Activated CD4-positive, alpha-beta T cell treated with anti-CD3 and anti-CD28 coated beads, Interleukin-10, Interleukin-2, amounts not matched to agents 100 ng/mL and 50 ng/mL, durations not matched to agents 16 hours and 8 hours (primary cell): ENCODE data around the gene DCP1A.
A peak's percentile ranks its signal among the peaks of the same experiment; 100 is the strongest.
"Not testable (repeated sequence)": the region's sequence is repeated elsewhere in the genome, so short reads cannot be mapped to it uniquely, and the experiment has no call there.

Experiments used
- DNase-seq: peaks from one replicate; pipeline ENCODE4 v3.0.0-alpha.2; 2020

The DCP1A gene

GRCh38 chr3:53347261-53348064 lies at the start of gene DCP1A:
TSS of gene DCP1A (minus strand) at chr3:53347543. CDS start at chr3:53347517, 26 bp downstream.
- DNase-seq, result peak; percentile 97

DNA sequence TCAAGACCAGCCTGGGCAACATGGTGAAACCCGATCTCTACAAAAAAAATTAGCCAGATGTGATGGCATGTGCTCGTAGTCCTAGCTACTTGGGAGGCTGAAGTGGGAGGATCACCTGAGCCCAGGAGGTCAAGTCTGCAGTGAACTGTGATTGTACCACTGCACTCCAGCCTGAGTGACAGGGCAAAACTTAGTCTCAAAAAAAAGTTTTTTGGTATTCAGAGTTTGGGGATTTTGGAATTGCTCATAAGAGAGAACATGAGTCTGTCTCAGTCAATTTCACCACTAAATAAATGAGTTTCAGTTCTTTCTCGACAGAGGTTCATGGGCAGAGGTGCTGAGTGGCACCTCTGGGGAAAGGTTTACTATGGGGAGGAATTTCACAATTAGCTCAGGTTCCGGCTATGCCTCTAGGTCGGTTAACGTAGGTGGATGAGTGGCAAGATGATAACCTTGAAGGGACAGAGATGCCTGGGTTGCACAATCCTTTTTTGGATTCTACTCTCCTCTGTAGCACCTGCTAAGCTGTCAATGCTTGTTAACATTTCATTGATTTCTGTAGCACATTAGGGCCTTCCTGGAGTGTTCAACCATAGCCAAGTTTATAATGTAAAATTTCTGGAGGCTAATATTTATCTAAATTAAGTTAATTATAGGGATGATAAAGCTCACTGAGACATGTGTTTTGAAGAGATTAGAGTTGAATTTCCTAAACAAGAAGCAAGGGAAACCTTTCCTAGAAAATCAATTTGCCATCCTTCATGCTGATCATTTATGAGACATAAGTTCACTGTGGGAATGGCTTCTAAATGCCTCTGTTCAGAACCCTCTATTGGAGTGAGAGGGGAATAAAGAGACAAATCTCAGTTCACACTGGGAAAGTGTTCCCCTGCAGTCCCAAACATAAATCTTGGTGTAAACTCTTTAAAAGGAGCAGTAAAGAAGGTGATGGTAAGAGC lies 37.4 kb upstream of the DCP1A start:
- no peak for DNase-seq

- DNase-seq, result no peak
Measured at GRCh38 chr3:53382106-53382505, 34.8 kb upstream of the DCP1A start.

- DNase-seq, result no peak
Measured at GRCh38 chr3:53380306-53380705, 33.0 kb upstream of the DCP1A start.

DNA sequence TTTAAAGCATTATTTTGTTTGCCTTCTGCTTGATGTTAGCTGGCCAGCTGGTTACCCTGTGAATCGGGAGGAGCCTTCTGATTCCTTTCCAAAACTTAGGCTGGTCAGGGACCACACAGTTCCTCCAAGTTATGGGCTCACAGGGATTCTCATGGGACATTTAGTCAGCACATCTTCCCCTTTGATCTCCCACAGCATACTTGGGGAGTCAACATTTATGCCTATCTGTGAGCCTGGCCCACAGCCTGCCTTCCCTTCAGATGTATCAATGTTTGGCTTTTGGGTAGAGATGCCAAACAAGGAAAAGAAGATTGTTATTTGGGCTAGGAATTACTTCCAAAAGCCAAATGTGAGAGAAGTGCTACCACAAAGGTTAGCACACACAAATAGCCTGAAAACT lies 32.6 kb upstream of the DCP1A start:
- DNase-seq, result no peak

- no peak for DNase-seq
Measured at GRCh38 chr3:53377794-53378193, 30.5 kb upstream of the DCP1A start.

GRCh38 chr3:53376679-53377078 lies 29.3 kb upstream of the DCP1A start:
- no peak for DNase-seq

DNA sequence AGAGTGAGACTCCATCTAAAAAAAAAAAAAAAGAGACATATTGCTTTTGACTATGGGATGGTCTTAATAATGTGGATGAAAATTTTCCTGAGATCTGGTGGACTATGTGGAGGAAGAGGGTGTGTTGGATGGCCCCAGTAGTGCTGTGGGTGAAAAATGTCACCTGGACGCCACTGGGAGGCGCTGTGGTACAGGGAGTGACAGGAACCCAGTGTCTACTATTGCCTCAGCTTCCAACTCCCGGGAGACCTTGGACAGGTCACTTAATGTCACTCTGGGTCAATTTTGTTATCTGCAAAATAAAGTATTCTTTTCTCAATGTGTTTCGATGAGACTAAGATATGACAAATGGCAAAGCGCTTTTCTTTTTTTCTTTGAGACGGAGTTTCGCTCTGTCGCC lies 27.7 kb upstream of the DCP1A start:
- DNase-seq, result peak; percentile 75

- DNase-seq, result not testable (repeated sequence)
Measured at GRCh38 chr3:53370719-53371118, 23.4 kb upstream of the DCP1A start.

DNA sequence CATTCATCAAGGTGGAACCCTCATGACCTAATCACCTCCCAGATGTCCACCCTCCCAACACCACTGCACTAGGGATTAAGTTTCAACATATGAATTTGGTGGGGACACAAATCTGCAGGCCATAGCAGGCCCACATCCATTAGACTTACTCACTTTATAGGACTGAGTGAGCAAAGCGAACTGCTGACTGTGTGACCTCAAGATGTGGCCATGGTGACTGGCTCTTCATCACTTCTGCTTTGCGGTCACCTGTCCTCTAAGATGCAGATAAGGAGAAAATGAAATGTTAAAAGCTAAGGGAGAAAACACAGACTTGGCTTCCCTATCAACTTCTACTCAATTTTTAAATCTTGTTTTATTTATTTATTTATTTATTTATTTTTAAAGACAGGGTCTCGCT lies 14.5 kb upstream of the DCP1A start:
- DNase-seq, result no peak

GRCh38 chr3:53357458-53357857 lies 10.1 kb upstream of the DCP1A start:
- no peak for DNase-seq

DNA sequence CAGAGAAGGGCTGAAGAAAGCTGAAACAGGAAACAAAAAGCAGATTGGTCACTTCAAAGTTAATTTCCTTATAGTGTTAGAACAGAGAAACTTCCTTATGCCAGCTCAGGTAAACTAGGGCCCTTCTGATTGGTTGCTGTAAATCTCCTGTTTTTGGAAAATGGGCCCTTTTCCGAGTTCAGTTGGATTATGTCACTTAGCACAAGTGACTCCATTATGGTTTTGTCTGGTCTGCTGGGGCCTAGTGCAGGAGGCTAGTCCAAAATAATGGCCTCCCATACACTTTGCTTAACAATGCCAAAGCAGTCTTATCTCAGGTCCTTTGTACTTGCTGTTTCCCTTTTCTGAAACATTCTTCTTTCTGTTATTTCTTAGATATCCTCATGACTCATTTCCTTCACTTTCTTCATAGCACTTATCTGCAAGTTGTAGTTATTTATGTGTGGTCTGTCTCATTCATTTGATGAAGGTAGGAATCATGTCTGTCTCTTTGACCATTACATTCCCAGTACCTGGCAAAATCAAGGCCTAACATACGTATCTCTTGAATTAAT lies 7.7 kb upstream of the DCP1A start:
- no peak for DNase-seq

DNA sequence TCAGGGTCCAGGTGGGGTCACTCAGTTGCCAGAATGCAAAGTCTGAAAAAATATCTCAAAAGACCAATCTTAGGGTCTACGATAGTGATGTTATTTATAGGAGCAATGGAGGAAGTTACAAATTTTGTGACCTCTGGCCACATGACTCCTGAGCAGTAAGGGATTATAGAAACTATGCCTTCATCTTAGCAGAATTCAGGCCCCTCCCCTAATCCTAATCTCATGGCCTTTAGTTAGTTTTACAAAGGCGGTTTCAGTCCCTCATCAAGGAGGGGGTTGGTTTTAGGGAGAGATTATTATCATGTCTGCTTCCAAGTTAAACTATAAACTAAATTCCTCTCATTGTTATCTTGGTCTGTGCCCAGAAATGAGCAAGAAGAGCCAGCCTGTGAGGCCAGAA lies 5.9 kb upstream of the DCP1A start:
- no peak for DNase-seq

DNA sequence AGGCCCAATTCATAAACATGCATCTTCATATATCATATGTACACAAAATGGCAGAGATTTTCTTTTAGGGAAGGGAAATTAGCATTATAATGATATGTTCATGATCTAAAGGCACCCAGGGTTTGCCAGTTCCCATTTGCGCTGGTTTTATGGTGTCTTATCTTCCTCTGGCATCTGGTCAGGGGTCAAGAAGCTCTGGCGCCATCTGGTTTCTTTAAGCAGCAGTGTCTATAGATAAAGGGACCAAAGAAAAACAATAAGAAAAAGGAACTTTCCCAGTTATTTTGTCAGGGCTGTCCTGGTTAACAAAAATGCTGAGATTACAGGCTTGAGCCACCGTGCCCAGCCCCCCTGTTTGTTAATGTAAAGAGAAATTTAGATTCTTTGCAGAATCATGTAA lies 3.3 kb upstream of the DCP1A start:
- DNase-seq, result peak; percentile 39

DNA sequence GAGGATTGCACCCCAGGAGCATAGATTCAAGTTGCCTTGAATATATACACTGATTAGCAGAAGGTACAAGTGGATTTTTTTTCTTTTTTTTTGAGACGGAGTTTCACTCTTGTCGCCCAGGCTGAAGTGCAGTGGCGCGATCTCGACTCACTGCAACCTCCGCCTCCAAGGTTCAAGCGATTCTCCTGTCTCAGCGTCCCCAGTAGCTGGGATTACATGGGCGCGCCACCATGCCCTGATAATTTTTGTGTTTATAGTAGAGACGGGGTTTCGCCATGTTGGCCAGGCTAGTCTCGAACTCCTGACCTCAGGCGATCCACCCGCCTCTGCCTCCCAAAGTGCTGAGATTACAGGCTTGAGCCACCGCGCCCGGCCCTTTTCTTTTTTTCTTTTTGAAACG lies 775 bp upstream of the DCP1A start:
- DNase-seq, result not testable (repeated sequence)

DNA sequence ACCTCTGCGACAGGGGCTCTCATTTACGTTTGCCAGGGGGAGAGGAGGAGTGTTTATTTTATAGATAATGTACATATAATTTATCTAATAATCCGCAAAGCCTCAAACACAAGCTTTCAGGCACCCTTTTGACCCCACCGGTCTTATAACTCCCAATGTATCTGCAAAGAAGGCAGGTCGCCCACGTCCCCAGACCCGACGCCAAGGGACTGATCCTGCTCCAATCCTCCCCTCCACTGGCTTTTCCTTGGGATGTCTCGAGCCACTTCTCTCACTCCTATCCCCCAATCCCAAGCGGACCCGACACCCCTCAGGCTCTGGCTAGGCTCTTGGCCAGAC lies 452 bp downstream of the DCP1A start:
- no peak for DNase-seq

- DNase-seq, result peak; percentile 6
Measured at GRCh38 chr3:53346514-53346913, 829 bp downstream of the DCP1A start.

DNA sequence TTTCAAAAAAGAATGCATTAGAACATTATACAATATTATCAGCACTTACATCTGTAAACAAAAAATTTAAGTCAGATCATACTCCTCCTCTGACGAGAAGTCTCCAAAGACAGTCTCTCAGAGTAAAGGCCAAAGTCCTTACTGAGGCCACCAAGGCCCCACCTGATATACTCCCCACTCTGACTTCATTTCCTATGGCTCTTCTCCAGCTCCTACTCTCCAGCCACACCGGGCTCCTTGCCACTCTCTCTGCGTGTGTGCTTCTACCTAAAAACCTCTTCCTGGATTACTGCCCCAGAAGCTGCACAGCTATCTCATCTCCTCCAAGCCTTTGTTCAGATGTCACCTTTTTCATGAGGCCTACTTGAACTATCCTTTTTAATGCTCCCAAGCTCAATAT lies 5.0 kb downstream of the DCP1A start:
- DNase-seq, result no peak

DNA sequence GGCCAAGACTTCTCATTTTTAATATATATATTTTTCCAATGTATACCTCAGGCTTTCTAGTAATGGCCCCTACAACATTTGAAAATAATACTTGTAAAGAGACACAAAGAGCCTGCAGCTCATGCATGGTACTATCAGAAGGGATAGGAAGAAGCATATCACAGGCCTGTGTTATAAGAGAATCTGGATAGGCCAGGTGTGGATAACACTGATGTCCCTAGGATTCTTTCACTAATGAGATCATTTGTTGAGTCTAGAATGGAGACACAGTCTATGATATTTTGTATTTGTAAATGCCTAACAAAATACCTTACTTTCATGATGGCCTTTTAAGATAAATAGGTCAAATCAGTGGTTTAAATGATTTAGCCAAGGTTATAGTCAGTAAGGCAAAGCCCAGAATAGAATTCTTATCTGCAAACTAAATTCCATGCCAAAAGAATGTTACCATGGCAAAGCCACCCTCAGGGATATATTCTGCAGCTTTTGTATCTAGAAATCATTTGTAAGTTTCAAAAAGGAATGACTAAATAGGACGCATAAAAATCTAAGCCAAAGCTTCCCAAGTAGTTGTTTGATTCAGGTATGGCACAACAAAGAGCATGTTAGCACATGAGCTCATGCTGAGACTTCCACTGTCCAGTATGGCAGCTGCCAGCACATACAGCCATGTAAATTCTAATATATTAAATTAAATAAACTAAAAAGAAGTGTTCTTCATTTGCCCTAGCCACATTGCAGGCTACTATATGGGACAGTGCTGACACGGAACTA lies 10.0 kb downstream of the DCP1A start:
- DNase-seq, result no peak

DNA sequence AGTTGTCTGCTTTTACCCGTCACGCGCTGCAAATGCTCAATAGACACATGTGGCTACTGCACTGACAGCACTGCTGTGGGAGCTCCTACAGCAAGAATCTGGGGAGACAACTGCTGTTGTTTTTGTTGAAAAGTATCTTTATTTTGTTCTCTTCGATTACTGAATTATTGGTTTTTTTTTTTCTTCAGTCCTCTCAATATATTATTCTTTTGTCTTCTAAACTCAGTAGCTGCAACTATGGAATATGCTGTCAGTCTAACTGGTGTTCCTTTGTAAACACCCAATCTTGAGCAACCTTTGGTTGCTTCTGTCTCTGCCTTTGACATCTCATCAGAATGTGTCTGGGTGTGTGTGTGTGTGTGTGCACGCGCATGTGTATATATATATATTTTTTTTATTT lies 12.6 kb downstream of the DCP1A start:
- DNase-seq, result no peak

DNA sequence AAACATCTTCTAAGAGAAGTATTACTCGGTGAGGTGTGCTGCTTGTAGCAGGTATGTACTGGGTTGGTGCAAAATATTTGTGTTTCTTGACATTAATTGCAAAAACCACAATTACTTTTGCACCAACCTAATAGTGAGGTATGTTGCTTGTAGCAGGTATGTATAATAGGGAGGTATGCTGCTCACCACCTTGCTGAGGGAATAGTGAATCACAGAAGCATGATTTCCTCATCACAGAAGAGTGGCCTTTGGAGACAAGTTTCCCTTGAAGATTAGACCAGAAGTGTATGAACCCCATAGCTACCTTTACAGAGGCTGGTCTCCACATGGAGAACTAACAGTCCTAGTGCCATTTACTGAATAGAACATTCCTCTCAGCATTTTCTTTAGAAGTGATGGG lies 15.5 kb downstream of the DCP1A start:
- DNase-seq, result no peak

DNA sequence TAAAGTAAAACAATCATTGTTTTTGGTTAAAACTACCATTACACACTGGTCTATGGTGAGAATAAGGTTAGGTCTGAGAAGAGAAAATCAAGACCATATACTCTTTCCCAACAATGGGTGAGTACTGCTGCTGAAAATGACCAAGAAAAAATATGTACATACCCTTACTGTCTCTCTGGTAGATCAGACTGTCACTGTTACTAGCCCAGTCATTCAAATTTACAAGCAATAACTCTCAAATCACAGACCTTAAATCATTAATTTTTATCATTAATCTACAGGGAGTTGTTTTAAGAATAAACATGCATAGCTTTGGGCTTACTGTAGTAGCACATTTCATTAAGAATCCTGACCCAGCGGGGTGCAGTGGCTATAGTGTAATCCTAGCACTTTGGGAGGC lies 17.4 kb downstream of the DCP1A start:
- DNase-seq, result no peak

GRCh38 chr3:53328746-53329145 lies 18.6 kb downstream of the DCP1A start:
- DNase-seq, result no peak
